OCI-LY3 (cell line): ENCODE data around the gene OR6F1.
"Not testable (repeated sequence)": the region's sequence is repeated elsewhere in the genome, so short reads cannot be mapped to it uniquely, and the experiment has no call there.

ENCODE experiments used
- H2AFZ ChIP-seq: fragments of 200-600, 300-600 bp; shearing (Covaris generic); 2 replicates; pipeline ENCODE4 v1.6.0; 2014; ENCODE audit warnings: antibody characterized with exemption, low read depth, low read length
- H3K27ac ChIP-seq: fragments of 200-600, 300-600 bp; sonication (generic); 2 replicates; pipeline ENCODE4 v1.5.1; 2014; ENCODE audit warnings: mild to moderate bottlenecking, low read length, moderate library complexity, mixed read lengths
- H3K27me3 ChIP-seq: fragments of 200-600, 300-600 bp; sonication (generic); 2 replicates; pipeline ENCODE4 v1.6.1; 2014; ENCODE audit warnings: low read depth, low read length, mixed read lengths
- H3K36me3 ChIP-seq: fragments of 200-600, 300-600 bp; sonication (generic); replicated peaks from 2 replicates; pipeline ENCODE3; 2014; ENCODE audit warnings: low read depth, low read length, mixed read lengths
- H3K4me1 ChIP-seq: fragments of 300-600, 200-600 bp; sonication (generic); 2 replicates; pipeline ENCODE4 v1.6.1; 2014; ENCODE audit warnings: low read length, mixed read lengths
- H3K4me2 ChIP-seq: fragments of 200-600, 300-600 bp; sonication (generic); 2 replicates; pipeline ENCODE4 v1.6.1; 2014; ENCODE audit warnings: low read length, mixed read lengths
- H3K4me3 ChIP-seq: fragments of 300-600, 200-600 bp; sonication (generic); 2 replicates; pipeline ENCODE4 v1.5.1; 2014; ENCODE audit warnings: antibody characterized with exemption, mild to moderate bottlenecking, low read length, moderate library complexity
- H3K79me2 ChIP-seq: fragments of 300-600, 200-600 bp; shearing (Covaris generic); 2 replicates; pipeline ENCODE4 v1.6.1; 2014; ENCODE audit warnings: mild to moderate bottlenecking, low read length, mixed read lengths
- H3K9ac ChIP-seq: fragments of 300-600, 200-600 bp; shearing (Covaris generic); 2 replicates; pipeline ENCODE4 v1.6.0; 2014; ENCODE audit warnings: mild to moderate bottlenecking, low read length, moderate library complexity
- H3K9me3 ChIP-seq: fragments of 200-600, 300-600 bp; shearing (Covaris generic); 2 replicates; pipeline ENCODE4 v1.6.1; 2014; ENCODE audit warnings: low read length, mixed read lengths; ENCODE audit not compliant: insufficient read depth
- H4K20me1 ChIP-seq: fragments of 200-600, 300-600 bp; sonication (generic); 2 replicates; pipeline ENCODE4 v1.6.1; 2016; ENCODE audit warnings: low read length, mixed read lengths; ENCODE audit not compliant: insufficient read depth
- CTCF ChIP-seq: fragments of 200-600, 300-600 bp; sonication (generic); IDR thresholded peaks from 2 replicates; pipeline ENCODE4 v1.5.1; 2014; ENCODE audit warnings: antibody characterized with exemption, low read length, low read depth
- EZH2phosphoT487 ChIP-seq: fragments of 200-600 bp; shearing (Covaris generic); IDR thresholded peaks from 2 replicates; pipeline ENCODE4 v1.6.1; 2018; ENCODE audit warnings: antibody characterized with exemption, mixed run types, low read depth

OR6F1 gene

GRCh38 chr1:247716546-247716945 lies at the start of gene OR6F1:
Gene OR6F1 (minus strand): TSS chr1:247716646. CDS start chr1:247712755, 3,891 bp downstream.
- Histone ChIP-seq H4K20me1 (no peaks in the 10 kb centered on the region), H3K4me2 (no peak within 1 kb of the TSS), H3K9me3 (no peaks in the 10 kb centered on the region), H3K4me1 (no peaks in the 10 kb centered on the region), H3K4me3 (no peak within 1 kb of the TSS), H3K27ac (no peak within 1 kb of the TSS), H3K9ac (no peak within 1 kb of the TSS), H3K79me2 (no peaks in the 10 kb centered on the region), H3K27me3 (no peaks in the 10 kb centered on the region), H3K36me3 (no peaks in the 10 kb centered on the region), H2AFZ (no peak within 1 kb of the TSS)
- TF ChIP-seq CTCF (no peak), EZH2phosphoT487 (no peak)

- no peaks in the 10 kb centered on the region for H4K20me1 ChIP-seq
- no peak within 1 kb of the TSS for H3K4me2 ChIP-seq
- H3K79me2 ChIP-seq, result no peaks in the 10 kb centered on the region
- H3K4me1 ChIP-seq, result no peaks in the 10 kb centered on the region
- no peaks in the 10 kb centered on the region for H3K36me3 ChIP-seq
- no peaks in the 10 kb centered on the region for H3K27me3 ChIP-seq
- H3K4me3 ChIP-seq, result no peak within 1 kb of the TSS
- no peak within 1 kb of the TSS for H2AFZ ChIP-seq
- no peaks in the 10 kb centered on the region for H3K9me3 ChIP-seq
- H3K9ac ChIP-seq, result no peak within 1 kb of the TSS
- no peak within 1 kb of the TSS for H3K27ac ChIP-seq
- TF ChIP-seq CTCF, result no peak
- TF ChIP-seq EZH2phosphoT487, result no peak
These were observed 44.0 kb upstream of the OR6F1 start, which contains the start of gene OR1C1 for GRCh38 chr1:247760456-247760855. Gene OR1C1 (minus strand): TSS chr1:247760556. CDS start chr1:247758406, 2,150 bp downstream.

- H3K4me2 ChIP-seq, H3K9me3 ChIP-seq, H3K27ac ChIP-seq, H3K9ac ChIP-seq, H3K4me1 ChIP-seq, H3K36me3 ChIP-seq, H3K4me3 ChIP-seq, H3K27me3 ChIP-seq, H4K20me1 ChIP-seq, H3K79me2 ChIP-seq, H2AFZ ChIP-seq: not testable (repeated sequence)
These were observed 37.9 kb upstream of the OR6F1 start for GRCh38 chr1:247754311-247754710.

GRCh38 chr1:247749870-247750269 lies 33.4 kb upstream of the OR6F1 start:
- TF ChIP-seq CTCF, result no peak
- no peak for TF ChIP-seq EZH2phosphoT487
- Histone ChIP-seq H3K36me3 (no peaks in the 10 kb centered on the region), H3K9ac (no peak overlapping the region), H3K4me1 (no peaks in the 10 kb centered on the region), H3K4me3 (no peak overlapping the region), H2AFZ (no peak overlapping the region), H3K27me3 (no peaks in the 10 kb centered on the region), H3K27ac (no peak overlapping the region), H4K20me1 (no peaks in the 10 kb centered on the region), H3K79me2 (no peaks in the 10 kb centered on the region), H3K4me2 (no peak overlapping the region), H3K9me3 (no peaks in the 10 kb centered on the region)

- Histone ChIP-seq H3K9ac (no peak within 1 kb of the TSS), H2AFZ (no peak within 1 kb of the TSS), H3K27me3 (no peaks in the 10 kb centered on the region), H3K4me1 (no peaks in the 10 kb centered on the region), H3K9me3 (no peaks in the 10 kb centered on the region), H3K27ac (no peak within 1 kb of the TSS), H3K4me3 (no peak within 1 kb of the TSS), H3K36me3 (no peaks in the 10 kb centered on the region), H4K20me1 (no peaks in the 10 kb centered on the region), H3K79me2 (no peaks in the 10 kb centered on the region), H3K4me2 (no peak within 1 kb of the TSS)
- TF ChIP-seq CTCF (no peak), EZH2phosphoT487 (no peak)
These were observed 31.6 kb upstream of the OR6F1 start, which contains the start of gene OR14A2 for GRCh38 chr1:247748041-247748440. Gene OR14A2 (minus strand): TSS chr1:247748141.
